GM12878 (cell line): Measurements from ENCODE around the gene ZACN. TPM values are rescaled to one million over a fixed set of nuclear protein-coding genes. Genes with fewer than 3 reads are reported as not detected.

Experiments used
- ATAC-seq: fragments of 200-7000 bp; cut with Tn5 transposase; 3 replicates; pipeline ENCODE4 v1.9.1; 2020; ENCODE audit warnings: mild to moderate bottlenecking, moderate library complexity
- BruUV-seq: library from RNA; stranded (reverse); fragments of 400-500 nt; replicated peaks from 2 replicates; lab custom pipeline; 2021; lab: Mats Ljungman, UMichigan
- CTCF ChIA-PET: fragments of 300-600 bp; sonication (Branson Sonifier 250); formaldehyde crosslinking; extraction: SDS; loops from one replicate; lab custom pipeline; 2021; ENCODE audit warnings: inconsistent platforms; lab: Yijun Ruan, JAX
- POLR2A ChIA-PET: fragments of 350-600 bp; formaldehyde crosslinking; extraction: SDS; loops from one replicate; lab custom pipeline; 2021; ENCODE audit warnings: inconsistent platforms; lab: Charles Lee
- RAD21 ChIA-PET: fragments of 300-600 bp; sonication (Branson Sonifier 250); formaldehyde crosslinking; loops from one replicate; lab custom pipeline; 2023; ENCODE audit warnings: antibody characterized with exemption; ENCODE audit not compliant: unreplicated experiment; lab: Charles Lee
- SMC1A ChIA-PET: fragments of 300-600 bp; sonication (Branson Sonifier 250); formaldehyde crosslinking; loops from one replicate; lab custom pipeline; 2023; ENCODE audit not compliant: unreplicated experiment, uncharacterized antibody; lab: Charles Lee
- DNase-seq: peaks from one replicate; pipeline ENCODE4 v3.0.0-alpha.2; 2011; ENCODE audit warnings: low read depth, low spot score
- FAIRE-seq: peaks from 3 replicates; lab custom pipeline; 2011; peaks lifted over from hg19 to GRCh38; lab: Jason Lieb, UNC
- H2AFZ ChIP-seq: 2 replicates; pipeline ENCODE4 v1.6.0; 2011; ENCODE audit warnings: low read depth, low read length, control low read depth; ENCODE audit not compliant: control insufficient read depth
- H3K27ac ChIP-seq: 2 replicates; pipeline ENCODE4 v1.5.1; 2011; ENCODE audit warnings: control low read depth; ENCODE audit not compliant: control insufficient read depth, insufficient read depth
- H3K27me3 ChIP-seq, 2 experiments: replicated peaks in 1 of 2; 2 replicates each; pipeline versions ENCODE4 v1.6.0 to v1.6.1; 2011; ENCODE audit warnings: low read length in 1 of 2; ENCODE audit not compliant: control insufficient read depth in 2 of 2, insufficient read depth in 2 of 2
- H3K36me3 ChIP-seq, 2 experiments: 2 replicates each; pipeline ENCODE4 v1.5.1; 2011; ENCODE audit warnings: low read length in 1 of 2; ENCODE audit not compliant: control insufficient read depth in 2 of 2, insufficient read depth in 2 of 2
- H3K4me1 ChIP-seq: 2 replicates; pipeline ENCODE4 v1.6.1; 2011; ENCODE audit warnings: mild to moderate bottlenecking, low read length, moderate library complexity, mixed read lengths; ENCODE audit not compliant: control insufficient read depth, insufficient read depth
- H3K4me2 ChIP-seq: 2 replicates; pipeline ENCODE4 v1.6.0; 2011; ENCODE audit warnings: control low read depth; ENCODE audit not compliant: control insufficient read depth, insufficient read depth
- H3K4me3 ChIP-seq: fragments of 200-600 bp; sonication (generic); 2 replicates; pipeline ENCODE4 v1.5.1; 2016
- H3K79me2 ChIP-seq: 2 replicates; pipeline ENCODE4 v1.6.0; 2011; ENCODE audit warnings: low read length; ENCODE audit not compliant: control insufficient read depth, insufficient read depth
- H3K9ac ChIP-seq: 2 replicates; pipeline ENCODE4 v1.8.0; 2011; ENCODE audit warnings: low read length, control low read depth, mixed read lengths; ENCODE audit not compliant: control insufficient read depth, insufficient read depth
- H3K9me3 ChIP-seq: replicated peaks from 3 replicates; pipeline ENCODE4 v1.5.1; 2011; ENCODE audit warnings: mild to moderate bottlenecking, low read length; ENCODE audit not compliant: control insufficient read depth, insufficient read depth
- H4K20me1 ChIP-seq: 2 replicates; pipeline ENCODE4 v1.6.0; 2011; ENCODE audit not compliant: control insufficient read depth, insufficient read depth
- MYC ChIP-seq: IDR thresholded peaks from 2 replicates; pipeline ENCODE4 v1.6.1; 2011; ENCODE audit warnings: mild to moderate bottlenecking, low read length, moderate library complexity, inconsistent platforms; ENCODE audit not compliant: insufficient read depth, insufficient replicate concordance, insufficient read length, severe bottlenecking
- NFYA ChIP-seq: IDR thresholded peaks from 2 replicates; pipeline ENCODE4 v1.6.1; 2011; ENCODE audit warnings: low read depth, mild to moderate bottlenecking, low read length, improper control_type of control experiment, borderline replicate concordance
- NR2F1 ChIP-seq: fragments of 450-650 bp; conservative IDR thresholded peaks from 2 replicates; pipeline ENCODE4 v1.6.1; 2017; ENCODE audit warnings: mild to moderate bottlenecking
- PRDM15 ChIP-seq: fragments of 450-650 bp; formaldehyde crosslinking; IDR thresholded peaks from 2 replicates; pipeline ENCODE4 v1.4.0; 2020; ENCODE audit warnings: mild to moderate bottlenecking, moderate library complexity
- SREBF2 ChIP-seq: IDR thresholded peaks from 2 replicates; pipeline ENCODE4 v1.6.1; 2012; ENCODE audit warnings: mild to moderate bottlenecking, low read length
- STAT3 ChIP-seq: IDR thresholded peaks from 2 replicates; pipeline ENCODE4 v1.6.1; 2011; ENCODE audit warnings: low read depth, low read length, improper control_type of control experiment
- TARDBP ChIP-seq: IDR thresholded peaks from 2 replicates; pipeline ENCODE4 v1.6.1; 2016; ENCODE audit warnings: borderline replicate concordance
- WGBS: methylation state at CpG from one replicate; pipeline ENCODE4 v1.1.6; 2016; ENCODE audit warnings: low lambda C conversion rate; ENCODE audit not compliant: insufficient replicate concordance, insufficient coverage; ENCODE audit errors: missing lambda C conversion rate; 5-methylcytosine and 5-hydroxymethylcytosine counted together
- in situ Hi-C: fragments of 300-500 bp; cut with MboI; formaldehyde crosslinking; loops from 9 replicates; pipeline ENCODE4 v1.14.3; 2018; ENCODE audit warnings: mixed read lengths
- intact Hi-C: fragments of 100-400 bp; cut with micrococcal nuclease; formaldehyde crosslinking; loops from one replicate; pipeline ENCODE4 v1.14.2; 2022; ENCODE audit not compliant: unreplicated experiment
- polyA plus RNA-seq, 11 experiments: library from polyadenylated mRNA; depleted of rRNA in 4 of 11; unstranded in 6 of 11; stranded (reverse) in 5 of 11; fragments of >200 nt; fragmentation: Nextera tagmentation in 4 of 11; fragmentation: Illumina TruSeq in 1 of 11; extraction: Ambion mirVana in 4 of 11; extraction: Trizol in 1 of 11; gene quantifications; 1 replicate in 1 of 11; 2 replicates in 10 of 11; pipeline versions ENCODE4 v1.2.1 to v1.2.3, GENCODE V29; 2011 to 2016; ENCODE audit warnings: inconsistent platforms in 2 of 11, missing spikeins in 2 of 11, low read depth in 1 of 11
- total RNA-seq, 4 experiments: library from RNA; depleted of rRNA in 3 of 4; stranded (reverse); fragments of >200 nt in 3 of 4; fragmentation: Illumina TruSeq in 1 of 4; extraction: Trizol in 1 of 4; gene quantifications; 2 replicates each; pipeline versions ENCODE4 v1.2.1 to v1.2.3, GENCODE V29; 2013 to 2021

Gene ZACN
- total and polyA plus RNA-seq, 10 of the 15 experiments (the other 5 are each of a cell fraction or from before 2014, with no cell fraction given): 0.06 to 11.3 (median 0.47) TPM; not detected in 2

DNA sequence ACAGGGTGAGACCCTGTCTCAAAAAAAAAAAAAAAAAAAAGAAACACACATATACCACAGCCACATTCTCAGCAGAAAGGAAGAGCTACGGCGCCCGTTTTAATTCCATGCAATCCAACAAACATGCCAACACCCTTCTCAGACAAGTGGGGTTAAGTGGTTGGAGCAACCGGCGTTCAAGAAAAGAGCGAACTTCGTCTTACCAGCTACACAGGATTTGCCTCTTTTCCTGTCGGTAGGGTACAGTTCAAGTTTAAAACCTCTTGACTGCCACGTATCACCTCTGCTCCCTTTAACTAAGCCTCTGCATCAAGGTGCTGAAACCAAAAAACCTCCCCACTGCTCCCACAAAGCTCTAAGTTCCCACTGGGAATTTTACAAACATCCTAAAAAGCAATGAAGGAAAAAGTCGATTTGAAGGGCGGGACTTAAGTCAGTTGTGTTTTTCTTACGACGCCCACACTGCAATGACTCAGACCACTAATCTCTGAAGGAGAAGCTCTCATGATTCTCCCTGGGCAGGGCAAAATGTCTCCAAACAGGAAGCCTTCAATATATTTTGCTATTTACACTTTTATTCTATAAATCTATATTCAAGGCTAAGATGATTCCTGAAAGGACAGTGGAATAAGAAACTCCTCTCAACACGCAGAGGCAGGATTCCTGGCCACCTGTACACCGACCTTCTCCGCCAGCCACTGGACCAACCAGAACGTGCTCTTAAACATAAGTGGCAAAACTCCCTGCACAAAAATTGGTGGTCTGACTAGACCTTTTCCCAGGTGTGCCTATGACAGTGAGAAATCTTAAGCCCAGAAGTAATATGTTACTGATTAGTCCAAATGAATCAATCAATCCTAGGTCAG, 25.5 kb upstream of the ZACN start:
- H3K27me3 ChIP-seq: no peaks in the 10 kb centered on the region
- ATAC-seq (no peak), FAIRE-seq (no peak), DNase-seq (no peak)
- intact Hi-C loops: no loop called here
- no peak overlapping the region for H2AFZ ChIP-seq
- BruUV-seq: no TSS peak
- ChIA-PET POLR2A (interaction anchor here (0.6 to 0.7 kb wide), 3 partner anchors 22 to 445 kb away, joined by 3 to 4 read pairs (median 4); no protein-coding TSS in a partner anchor), SMC1A (interaction anchor here (0.9 kb wide), 1 partner anchor 10 kb away, joined by 3 read pairs; no protein-coding TSS in a partner anchor), RAD21 (no interaction called here), CTCF (interaction anchor here (0.6 to 1.8 kb wide), 4 partner anchors 8 to 42 kb away, joined by 3 to 4 read pairs (median 3); no protein-coding TSS in a partner anchor)
- H3K27ac ChIP-seq: no peak overlapping the region
- TF ChIP-seq SREBF2 (no peak), MYC (no peak), PRDM15 (CRISPR knock-in tag) (no peak), NR2F1 (no peak), NFYA (no peak), TARDBP (no peak), STAT3 (no peak)
- no peak overlapping the region for H3K4me3 ChIP-seq
- in situ Hi-C loops: no loop called here
- peaks cover 4% of the 10 kb centered on the region for H3K4me1 ChIP-seq
- peaks cover 19 to 34% of the 10 kb centered on the region in 2 experiments for H3K36me3 ChIP-seq
- no peak overlapping the region for H3K4me2 ChIP-seq
- H4K20me1 ChIP-seq: no peaks in the 10 kb centered on the region
- H3K79me2 ChIP-seq: no peaks in the 10 kb centered on the region
- 95% methylated on average over 17 of the region's 17 CpGs for WGBS
- H3K9ac ChIP-seq: no peak overlapping the region
- no peaks in the 10 kb centered on the region for H3K9me3 ChIP-seq
